ENCODE results near the gene MOV10L1. TPM values are rescaled to one million over a fixed set of nuclear protein-coding genes. Genes with fewer than 3 reads are reported as not detected.

Gene MOV10L1
- total and polyA plus RNA-seq, 2 donors from 2014 or later = 0.38 to 0.62 TPM

- H3K36me3 ChIP-seq (ENCODE audit: control insufficient read depth in 2 of 3, insufficient read depth in 3 of 3, low read length in 3 of 3) = no peaks in the 10 kb centered on the region
- no peak overlapping the region for H3K27ac ChIP-seq (ENCODE audit: low read depth in 2 of 2, low read length in 2 of 2)
- no peak for TF ChIP-seq CTCF (IDR thresholded peaks at IDR 0.05; ENCODE audit: borderline replicate concordance, extremely low read depth, insufficient read depth)
- intact Hi-C loops (cut with DNase I) = no loop called here
- H3K9me3 ChIP-seq (ENCODE audit: control insufficient read depth in 2 of 3, insufficient read depth in 1 of 3, low read length in 3 of 3) = no peaks in the 10 kb centered on the region
- H3K4me1 ChIP-seq (ENCODE audit: control insufficient read depth in 2 of 3, insufficient read depth in 2 of 3, low read depth in 1 of 3, low read length in 3 of 3) = no peaks in the 10 kb centered on the region
- DNase-seq = peak in 1 of 5 donors; percentile 48
- no peak overlapping the region for H3K9ac ChIP-seq (ENCODE audit: low read length in 3 of 3)
- H3K27me3 ChIP-seq (ENCODE audit: control insufficient read depth, insufficient read depth, low read length) = no peaks in the 10 kb centered on the region
- FAIRE-seq = no peak
- no peak overlapping the region for H3K4me3 ChIP-seq (ENCODE audit: low read length in 3 of 3)
These were observed 18.2 kb upstream of the MOV10L1 start for GRCh38 chr22:50071432-50072166.

GRCh38 chr22:50072167-50072555, 17.6 kb upstream of the MOV10L1 start:
- FAIRE-seq (no peak), DNase-seq (peak in 1 of 5 donors; percentile 54)
- Histone ChIP-seq H3K9ac (ENCODE audit: low read length in 3 of 3) (no peak overlapping the region), H3K27ac (ENCODE audit: low read depth in 2 of 2, low read length in 2 of 2) (no peak overlapping the region), H3K27me3 (ENCODE audit: control insufficient read depth, insufficient read depth, low read length) (no peaks in the 10 kb centered on the region), H3K4me1 (ENCODE audit: control insufficient read depth in 2 of 3, insufficient read depth in 2 of 3, low read depth in 1 of 3, low read length in 3 of 3) (no peaks in the 10 kb centered on the region), H3K4me3 (ENCODE audit: low read length in 3 of 3) (no peak overlapping the region), H3K36me3 (ENCODE audit: control insufficient read depth in 2 of 3, insufficient read depth in 3 of 3, low read length in 3 of 3) (no peaks in the 10 kb centered on the region), H3K9me3 (ENCODE audit: control insufficient read depth in 2 of 3, insufficient read depth in 1 of 3, low read length in 3 of 3) (no peaks in the 10 kb centered on the region)
- intact Hi-C loops (cut with DNase I) = no loop called here
- TF ChIP-seq CTCF (IDR thresholded peaks at IDR 0.05; ENCODE audit: borderline replicate concordance, extremely low read depth, insufficient read depth) = no peak

- no peak overlapping the region for H3K9ac ChIP-seq (ENCODE audit: low read length in 3 of 3)
- no peak for TF ChIP-seq CTCF (IDR thresholded peaks at IDR 0.05; ENCODE audit: borderline replicate concordance, extremely low read depth, insufficient read depth)
- no peaks in the 10 kb centered on the region for H3K9me3 ChIP-seq (ENCODE audit: control insufficient read depth in 2 of 3, insufficient read depth in 1 of 3, low read length in 3 of 3)
- H3K36me3 ChIP-seq (ENCODE audit: control insufficient read depth in 2 of 3, insufficient read depth in 3 of 3, low read length in 3 of 3) = no peaks in the 10 kb centered on the region
- FAIRE-seq = no peak
- intact Hi-C loops (cut with DNase I) = no loop called here
- H3K4me1 ChIP-seq (ENCODE audit: control insufficient read depth in 2 of 3, insufficient read depth in 2 of 3, low read depth in 1 of 3, low read length in 3 of 3) = no peaks in the 10 kb centered on the region
- no peaks in the 10 kb centered on the region for H3K27me3 ChIP-seq (ENCODE audit: control insufficient read depth, insufficient read depth, low read length)
- no peak overlapping the region for H3K27ac ChIP-seq (ENCODE audit: low read depth in 2 of 2, low read length in 2 of 2)
- H3K4me3 ChIP-seq (ENCODE audit: low read length in 3 of 3) = no peak overlapping the region
- peak in 1 of 5 donors; percentile 49 for DNase-seq
These were observed 16.9 kb upstream of the MOV10L1 start for GRCh38 chr22:50072714-50073538.

Measured in kidney (tissue), 14 donors.